OCI-LY3 (cell line): ENCODE results near the gene ADARB2.

Experiments
- H2AFZ ChIP-seq: fragments of 200-600, 300-600 bp; shearing (Covaris generic); 2 replicates; pipeline ENCODE4 v1.6.0; 2014; ENCODE audit warnings: antibody characterized with exemption, low read depth, low read length
- H3K27ac ChIP-seq: fragments of 200-600, 300-600 bp; sonication (generic); 2 replicates; pipeline ENCODE4 v1.5.1; 2014; ENCODE audit warnings: mild to moderate bottlenecking, low read length, moderate library complexity, mixed read lengths
- H3K27me3 ChIP-seq: fragments of 200-600, 300-600 bp; sonication (generic); 2 replicates; pipeline ENCODE4 v1.6.1; 2014; ENCODE audit warnings: low read depth, low read length, mixed read lengths
- H3K36me3 ChIP-seq: fragments of 200-600, 300-600 bp; sonication (generic); replicated peaks from 2 replicates; pipeline ENCODE3; 2014; ENCODE audit warnings: low read depth, low read length, mixed read lengths
- H3K4me1 ChIP-seq: fragments of 300-600, 200-600 bp; sonication (generic); 2 replicates; pipeline ENCODE4 v1.6.1; 2014; ENCODE audit warnings: low read length, mixed read lengths
- H3K4me2 ChIP-seq: fragments of 200-600, 300-600 bp; sonication (generic); 2 replicates; pipeline ENCODE4 v1.6.1; 2014; ENCODE audit warnings: low read length, mixed read lengths
- H3K4me3 ChIP-seq: fragments of 300-600, 200-600 bp; sonication (generic); 2 replicates; pipeline ENCODE4 v1.5.1; 2014; ENCODE audit warnings: antibody characterized with exemption, mild to moderate bottlenecking, low read length, moderate library complexity
- H3K79me2 ChIP-seq: fragments of 300-600, 200-600 bp; shearing (Covaris generic); 2 replicates; pipeline ENCODE4 v1.6.1; 2014; ENCODE audit warnings: mild to moderate bottlenecking, low read length, mixed read lengths
- H3K9ac ChIP-seq: fragments of 300-600, 200-600 bp; shearing (Covaris generic); 2 replicates; pipeline ENCODE4 v1.6.0; 2014; ENCODE audit warnings: mild to moderate bottlenecking, low read length, moderate library complexity
- H3K9me3 ChIP-seq: fragments of 200-600, 300-600 bp; shearing (Covaris generic); 2 replicates; pipeline ENCODE4 v1.6.1; 2014; ENCODE audit warnings: low read length, mixed read lengths; ENCODE audit not compliant: insufficient read depth
- H4K20me1 ChIP-seq: fragments of 200-600, 300-600 bp; sonication (generic); 2 replicates; pipeline ENCODE4 v1.6.1; 2016; ENCODE audit warnings: low read length, mixed read lengths; ENCODE audit not compliant: insufficient read depth
- CTCF ChIP-seq: fragments of 200-600, 300-600 bp; sonication (generic); IDR thresholded peaks from 2 replicates; pipeline ENCODE4 v1.5.1; 2014; ENCODE audit warnings: antibody characterized with exemption, low read length, low read depth
- EZH2phosphoT487 ChIP-seq: fragments of 200-600 bp; shearing (Covaris generic); IDR thresholded peaks from 2 replicates; pipeline ENCODE4 v1.6.1; 2018; ENCODE audit warnings: antibody characterized with exemption, mixed run types, low read depth

ADARB2 gene

GRCh38 chr10:1272777-1273161 is 464.6 kb downstream of the ADARB2 start:
- Histone ChIP-seq H3K27ac (no peak overlapping the region), H3K36me3 (no peaks in the 10 kb centered on the region), H3K4me1 (no peaks in the 10 kb centered on the region), H3K27me3 (no peaks in the 10 kb centered on the region), H3K79me2 (no peaks in the 10 kb centered on the region), H2AFZ (no peak overlapping the region), H3K9me3 (no peaks in the 10 kb centered on the region), H3K9ac (no peak overlapping the region), H3K4me2 (no peak overlapping the region), H3K4me3 (no peak overlapping the region), H4K20me1 (no peaks in the 10 kb centered on the region)
- TF ChIP-seq EZH2phosphoT487 (no peak), CTCF (no peak)

- Histone ChIP-seq H3K9ac (no peak overlapping the region), H3K79me2 (no peaks in the 10 kb centered on the region), H2AFZ (no peak overlapping the region), H3K27ac (no peak overlapping the region), H4K20me1 (no peaks in the 10 kb centered on the region), H3K4me2 (no peak overlapping the region), H3K36me3 (no peaks in the 10 kb centered on the region), H3K27me3 (no peaks in the 10 kb centered on the region), H3K9me3 (no peaks in the 10 kb centered on the region), H3K4me3 (no peak overlapping the region), H3K4me1 (no peaks in the 10 kb centered on the region)
- TF ChIP-seq CTCF (no peak), EZH2phosphoT487 (no peak)
Observed at GRCh38 chr10:1272079-1272776, 465.1 kb downstream of the ADARB2 start.

- TF ChIP-seq CTCF (no peak), EZH2phosphoT487 (no peak)
- H3K4me2 ChIP-seq: no peak overlapping the region
- H2AFZ ChIP-seq: no peak overlapping the region
- H3K79me2 ChIP-seq: no peaks in the 10 kb centered on the region
- H3K27ac ChIP-seq: no peak overlapping the region
- H3K9ac ChIP-seq: no peak overlapping the region
- no peaks in the 10 kb centered on the region for H3K36me3 ChIP-seq
- no peaks in the 10 kb centered on the region for H4K20me1 ChIP-seq
- H3K27me3 ChIP-seq: no peaks in the 10 kb centered on the region
- no peak overlapping the region for H3K4me3 ChIP-seq
- no peaks in the 10 kb centered on the region for H3K4me1 ChIP-seq
- no peaks in the 10 kb centered on the region for H3K9me3 ChIP-seq
Observed at GRCh38 chr10:1270906-1271305, 466.4 kb downstream of the ADARB2 start.

- Histone ChIP-seq H2AFZ (no peak overlapping the region), H3K36me3 (no peaks in the 10 kb centered on the region), H3K4me3 (no peak overlapping the region), H3K79me2 (no peaks in the 10 kb centered on the region), H3K27ac (no peak overlapping the region), H3K4me2 (no peak overlapping the region), H3K9me3 (no peaks in the 10 kb centered on the region), H3K9ac (no peak overlapping the region), H4K20me1 (no peaks in the 10 kb centered on the region), H3K4me1 (no peaks in the 10 kb centered on the region), H3K27me3 (no peaks in the 10 kb centered on the region)
- TF ChIP-seq CTCF: no peak
- TF ChIP-seq EZH2phosphoT487: no peak
Observed at GRCh38 chr10:1270490-1270889, 466.8 kb downstream of the ADARB2 start.
